NCI-H1436 treated with DMSO at 0.1 percent for 48 hours (cell line): Measurements from ENCODE around the gene POMC.
"Not testable (repeated sequence)": the region's sequence is repeated elsewhere in the genome, so short reads cannot be mapped to it uniquely, and the experiment has no call there.

ENCODE experiments used
- DNase-seq: peaks from one replicate; lab custom pipeline; 2025; lab: John Stamatoyannopoulos, UW

Gene POMC

GRCh38 chr2:25176541-25177181 is 8.3 kb upstream of the POMC start:
- DNase-seq, result no peak

- no peak for DNase-seq
Observed at GRCh38 chr2:25176138-25176537, 7.8 kb upstream of the POMC start.

- no peak for DNase-seq
Observed at GRCh38 chr2:25174192-25174861, 5.9 kb upstream of the POMC start.

- DNase-seq, result no peak
Observed at GRCh38 chr2:25173719-25174118, 5.3 kb upstream of the POMC start.

GRCh38 chr2:25170888-25171287 is 2.5 kb upstream of the POMC start:
- DNase-seq, result no peak

- no peak for DNase-seq
Observed at GRCh38 chr2:25169073-25169470, 692 bp upstream of the POMC start.

GRCh38 chr2:25165992-25166875 is 2.1 kb downstream of the POMC start:
- peak; percentile 14 for DNase-seq

GRCh38 chr2:25164561-25164960 is 3.8 kb downstream of the POMC start:
- DNase-seq, result no peak

GRCh38 chr2:25162061-25162460 is 6.3 kb downstream of the POMC start:
- DNase-seq, result not testable (repeated sequence)

- no peak for DNase-seq
Observed at GRCh38 chr2:25161055-25161781, 7.2 kb downstream of the POMC start.

GRCh38 chr2:25160376-25160775 is 8.0 kb downstream of the POMC start:
- no peak for DNase-seq

- DNase-seq, result no peak
Observed at GRCh38 chr2:25159949-25160348, 8.4 kb downstream of the POMC start.

GRCh38 chr2:25158096-25158852 is 10.1 kb downstream of the POMC start:
- no peak for DNase-seq

- DNase-seq, result no peak
Observed at GRCh38 chr2:25155401-25155800, 13.0 kb downstream of the POMC start.

- DNase-seq, result no peak
Observed at GRCh38 chr2:25151718-25152117, 16.7 kb downstream of the POMC start.

- DNase-seq, result not testable (repeated sequence)
Observed at GRCh38 chr2:25150993-25151392, 17.4 kb downstream of the POMC start.

GRCh38 chr2:25149646-25150045 is 18.7 kb downstream of the POMC start:
- no peak for DNase-seq

- no peak for DNase-seq
Observed at GRCh38 chr2:25146896-25147295, 21.5 kb downstream of the POMC start.

GRCh38 chr2:25145803-25146202 is 22.6 kb downstream of the POMC start:
- no peak for DNase-seq

- no peak for DNase-seq
Observed at GRCh38 chr2:25141120-25141519, 27.3 kb downstream of the POMC start.

- DNase-seq, result not testable (repeated sequence)
Observed at GRCh38 chr2:25140535-25140934, 27.8 kb downstream of the POMC start.
